ENCODE measurements around the gene FNDC3A. TPM values are rescaled to one million over a fixed set of nuclear protein-coding genes. Genes with fewer than 3 reads are reported as not detected.
"Not testable (repeated sequence)": the region's sequence is repeated elsewhere in the genome, so short reads cannot be mapped to it uniquely, and the experiment has no call there.

Gene FNDC3A
- total RNA-seq, 1 experiment from 2014 or later: 51.3 TPM

GRCh38 chr13:48983331-48983730 is 7.6 kb downstream of the FNDC3A start:
- DNase-seq (ENCODE audit: low read depth in 1 of 2, low spot score in 2 of 2): no peak
- Histone ChIP-seq H3K36me3 (no peaks in the 10 kb centered on the region), H3K4me3 (no peak overlapping the region), H3K27ac (no peak overlapping the region), H3K4me1 (replicated peaks) (peaks cover 13% of the 10 kb centered on the region), H3K9me3 (replicated peaks) (no peaks in the 10 kb centered on the region), H3K27me3 (replicated peaks) (no peaks in the 10 kb centered on the region)

- H3K36me3 ChIP-seq: peaks cover 7% of the 10 kb centered on the region
- no peak overlapping the region for H3K4me3 ChIP-seq
- no peaks in the 10 kb centered on the region for H3K27me3 ChIP-seq (replicated peaks)
- no peaks in the 10 kb centered on the region for H3K4me1 ChIP-seq (replicated peaks)
- DNase-seq (ENCODE audit: low read depth in 1 of 2, low spot score in 2 of 2): no peak
- H3K9me3 ChIP-seq (replicated peaks): no peaks in the 10 kb centered on the region
- no peak overlapping the region for H3K27ac ChIP-seq
Measured at GRCh38 chr13:48985756-48986155, 10.0 kb downstream of the FNDC3A start.

- H3K4me1 ChIP-seq (replicated peaks): no peaks in the 10 kb centered on the region
- no peaks in the 10 kb centered on the region for H3K27me3 ChIP-seq (replicated peaks)
- H3K4me3 ChIP-seq: no peak overlapping the region
- no peak for DNase-seq (ENCODE audit: low read depth in 1 of 2, low spot score in 2 of 2)
- no peak overlapping the region for H3K27ac ChIP-seq
- H3K9me3 ChIP-seq (replicated peaks): no peaks in the 10 kb centered on the region
- peaks cover 11% of the 10 kb centered on the region for H3K36me3 ChIP-seq
Measured at GRCh38 chr13:48990900-48991299, 15.2 kb downstream of the FNDC3A start.

GRCh38 chr13:48993150-48993549 is 17.4 kb downstream of the FNDC3A start:
- DNase-seq (ENCODE audit: low read depth in 1 of 2, low spot score in 2 of 2): no peak
- H3K27me3 ChIP-seq (replicated peaks): no peaks in the 10 kb centered on the region
- no peak overlapping the region for H3K4me3 ChIP-seq
- peaks cover 11% of the 10 kb centered on the region for H3K36me3 ChIP-seq
- H3K9me3 ChIP-seq (replicated peaks): no peaks in the 10 kb centered on the region
- H3K4me1 ChIP-seq (replicated peaks): no peaks in the 10 kb centered on the region
- H3K27ac ChIP-seq: no peak overlapping the region

GRCh38 chr13:48994706-48995105 is 19.0 kb downstream of the FNDC3A start:
- Histone ChIP-seq H3K27me3 (replicated peaks) (no peaks in the 10 kb centered on the region), H3K36me3 (peaks cover 18% of the 10 kb centered on the region), H3K9me3 (replicated peaks) (no peaks in the 10 kb centered on the region), H3K4me1 (replicated peaks) (no peaks in the 10 kb centered on the region), H3K4me3 (no peak overlapping the region), H3K27ac (no peak overlapping the region)
- no peak for DNase-seq (ENCODE audit: low read depth in 1 of 2, low spot score in 2 of 2)

GRCh38 chr13:48998641-48999292 is 23.1 kb downstream of the FNDC3A start:
- Histone ChIP-seq H3K9me3 (replicated peaks) (no peaks in the 10 kb centered on the region; the same call in 1 of the 2 replicates), H3K4me3 (no peak overlapping the region), H3K27me3 (replicated peaks) (no peaks in the 10 kb centered on the region), H3K36me3 (peaks cover 12% of the 10 kb centered on the region; the same call in 1 of the 2 replicates), H3K27ac (no peak overlapping the region), H3K4me1 (replicated peaks) (no peaks in the 10 kb centered on the region)
- no peak for DNase-seq (ENCODE audit: low read depth in 1 of 2, low spot score in 2 of 2)

GRCh38 chr13:49000247-49000646 is 24.5 kb downstream of the FNDC3A start:
- Histone ChIP-seq H3K4me1 (replicated peaks) (no peaks in the 10 kb centered on the region), H3K9me3 (replicated peaks) (no peaks in the 10 kb centered on the region; the same call in 1 of the 2 replicates), H3K4me3 (no peak overlapping the region), H3K36me3 (peaks cover 12% of the 10 kb centered on the region; the same call in 1 of the 2 replicates), H3K27me3 (replicated peaks) (no peaks in the 10 kb centered on the region), H3K27ac (no peak overlapping the region)
- DNase-seq (ENCODE audit: low read depth in 1 of 2, low spot score in 2 of 2): no peak

- not testable (repeated sequence) for H3K27me3 ChIP-seq (replicated peaks); H3K27ac ChIP-seq; H3K4me3 ChIP-seq; H3K9me3 ChIP-seq (replicated peaks); H3K36me3 ChIP-seq; DNase-seq (ENCODE audit: low read depth in 1 of 2, low spot score in 2 of 2)
- peaks cover 28% of the 10 kb centered on the region for H3K4me1 ChIP-seq (replicated peaks)
Measured at GRCh38 chr13:49018986-49019635, 43.4 kb downstream of the FNDC3A start.

- peaks cover 31% of the 10 kb centered on the region for H3K4me1 ChIP-seq (replicated peaks)
- H3K4me3 ChIP-seq: no peak overlapping the region
- no peaks in the 10 kb centered on the region for H3K27me3 ChIP-seq (replicated peaks)
- H3K9me3 ChIP-seq (replicated peaks): 0 out of 2 replicates have a peak, but pooled peaks cover 3% of the 10 kb centered on the region
- H3K36me3 ChIP-seq: 0 out of 2 replicates have a peak, but pooled peaks cover 2% of the 10 kb centered on the region
- no peak overlapping the region for H3K27ac ChIP-seq
- DNase-seq (ENCODE audit: low read depth in 1 of 2, low spot score in 2 of 2): no peak
Measured at GRCh38 chr13:49020328-49020727, 44.6 kb downstream of the FNDC3A start.

- peaks cover 31% of the 10 kb centered on the region for H3K4me1 ChIP-seq (replicated peaks)
- no peak for DNase-seq (ENCODE audit: low read depth in 1 of 2, low spot score in 2 of 2)
- no peaks in the 10 kb centered on the region for H3K27me3 ChIP-seq (replicated peaks)
- 0 out of 2 replicates have a peak, but pooled peaks cover 3% of the 10 kb centered on the region for H3K9me3 ChIP-seq (replicated peaks)
- 0 out of 2 replicates have a peak, but pooled peaks cover 2% of the 10 kb centered on the region for H3K36me3 ChIP-seq
- H3K4me3 ChIP-seq: no peak overlapping the region
- H3K27ac ChIP-seq: peak overlapping the region; percentile 56
Measured at GRCh38 chr13:49020940-49021553, 45.3 kb downstream of the FNDC3A start.

GRCh38 chr13:49021953-49022352 is 46.2 kb downstream of the FNDC3A start:
- Histone ChIP-seq H3K4me3 (no peak overlapping the region), H3K9me3 (replicated peaks) (0 out of 2 replicates have a peak, but pooled peaks cover 3% of the 10 kb centered on the region), H3K36me3 (0 out of 2 replicates have a peak, but pooled peaks cover 2% of the 10 kb centered on the region), H3K27me3 (replicated peaks) (no peaks in the 10 kb centered on the region), H3K27ac (peak overlapping the region; percentile 56), H3K4me1 (replicated peaks) (peaks cover 31% of the 10 kb centered on the region)
- DNase-seq (ENCODE audit: low read depth in 1 of 2, low spot score in 2 of 2): peak in 1 of 2 experiments; percentile 2

- 0 out of 2 replicates have a peak, but pooled peaks cover 3% of the 10 kb centered on the region for H3K9me3 ChIP-seq (replicated peaks)
- peaks cover 31% of the 10 kb centered on the region for H3K4me1 ChIP-seq (replicated peaks)
- 0 out of 2 replicates have a peak, but pooled peaks cover 2% of the 10 kb centered on the region for H3K36me3 ChIP-seq
- peak in 1 of 2 experiments; percentile 25 for DNase-seq (ENCODE audit: low read depth in 1 of 2, low spot score in 2 of 2)
- no peak overlapping the region for H3K4me3 ChIP-seq
- H3K27ac ChIP-seq: peak overlapping the region; percentile 56
- H3K27me3 ChIP-seq (replicated peaks): no peaks in the 10 kb centered on the region
Measured at GRCh38 chr13:49022472-49023144, 46.9 kb downstream of the FNDC3A start.

- peaks cover 31% of the 10 kb centered on the region for H3K4me1 ChIP-seq (replicated peaks)
- 0 out of 2 replicates have a peak, but pooled peaks cover 2% of the 10 kb centered on the region for H3K36me3 ChIP-seq
- H3K27me3 ChIP-seq (replicated peaks): no peaks in the 10 kb centered on the region
- peak overlapping the region; percentile 56 for H3K27ac ChIP-seq
- no peak overlapping the region for H3K4me3 ChIP-seq
- peak in 1 of 2 experiments; percentile 59 for DNase-seq (ENCODE audit: low read depth in 1 of 2, low spot score in 2 of 2)
- H3K9me3 ChIP-seq (replicated peaks): 0 out of 2 replicates have a peak, but pooled peaks cover 3% of the 10 kb centered on the region
Measured at GRCh38 chr13:49023431-49023830, 47.7 kb downstream of the FNDC3A start.
